HepG2 (cell line): ENCODE data around the gene PGP. TPM values are rescaled to one million over a fixed set of nuclear protein-coding genes. Genes with fewer than 3 reads are reported as not detected.

Experiments used
- BCLAF1 ChIP-seq: fragments of 450-650 bp; IDR thresholded peaks from 2 replicates; pipeline ENCODE4 v1.6.1; 2017; ENCODE audit warnings: mild to moderate bottlenecking
- CENPX ChIP-seq: sonication (generic); formaldehyde crosslinking; IDR thresholded peaks from 2 replicates; pipeline ENCODE4 v1.9.0; 2021; ENCODE audit warnings: mild to moderate bottlenecking, missing genetic modification reagents, moderate library complexity
- HDAC6 ChIP-seq: fragments of 200-600 bp; sonication (generic); IDR thresholded peaks from 2 replicates; pipeline ENCODE4 v1.7.0; 2017; ENCODE audit warnings: mild to moderate bottlenecking, antibody characterized with exemption, low read length, low read depth
- HES4 ChIP-seq: sonication (generic); formaldehyde crosslinking; IDR thresholded peaks from 2 replicates; pipeline ENCODE4 v1.9.0; 2021; ENCODE audit warnings: mild to moderate bottlenecking, missing genetic modification reagents, borderline replicate concordance
- KLF15 ChIP-seq: sonication (generic); formaldehyde crosslinking; IDR thresholded peaks from 2 replicates; pipeline ENCODE4 v1.8.1; 2023; ENCODE audit warnings: borderline replicate concordance, mild to moderate bottlenecking, inconsistent platforms, missing genetic modification reagents, mixed read lengths
- PLSCR1 ChIP-seq: sonication (generic); formaldehyde crosslinking; IDR thresholded peaks from 2 replicates; pipeline ENCODE4 v1.5.0; 2020; ENCODE audit warnings: missing genetic modification reagents, mild to moderate bottlenecking, borderline replicate concordance
- POLR2AphosphoS2 ChIP-seq: IDR thresholded peaks from 2 replicates; pipeline ENCODE4 v1.6.1; 2011; ENCODE audit warnings: low read depth, low read length, improper control_type of control experiment
- RFX5 ChIP-seq: IDR thresholded peaks from 2 replicates; pipeline ENCODE4 v1.6.1; 2011; ENCODE audit warnings: low read depth, low read length, improper control_type of control experiment
- SCMH1 ChIP-seq: sonication (generic); formaldehyde crosslinking; IDR thresholded peaks from 2 replicates; pipeline ENCODE4 v1.9.0; 2021; ENCODE audit warnings: missing genetic modification reagents, mild to moderate bottlenecking, borderline replicate concordance
- SP140L ChIP-seq: sonication (generic); formaldehyde crosslinking; IDR thresholded peaks from 2 replicates; pipeline ENCODE4 v1.4.0; 2020; ENCODE audit warnings: missing genetic modification reagents, borderline replicate concordance
- SRY ChIP-seq: sonication (generic); formaldehyde crosslinking; IDR thresholded peaks from 2 replicates; pipeline ENCODE4 v1.8.0; 2022; ENCODE audit warnings: mild to moderate bottlenecking, missing genetic modification reagents
- TRIM24 ChIP-seq: sonication (generic); formaldehyde crosslinking; IDR thresholded peaks from 2 replicates; pipeline ENCODE4 v1.8.0; 2022; ENCODE audit warnings: mild to moderate bottlenecking, missing genetic modification reagents
- ZBTB10 ChIP-seq: sonication (generic); formaldehyde crosslinking; IDR thresholded peaks from 2 replicates; pipeline ENCODE4 v1.4.0; 2020; ENCODE audit warnings: missing genetic modification reagents, borderline replicate concordance
- ZBTB33 ChIP-seq: sonication (generic); formaldehyde crosslinking; IDR thresholded peaks from 2 replicates; pipeline ENCODE4 v1.4.0; 2020; ENCODE audit warnings: missing genetic modification reagents
- ZBTB42 ChIP-seq: sonication (generic); formaldehyde crosslinking; IDR thresholded peaks from 2 replicates; pipeline ENCODE4 v1.5.0; 2020; ENCODE audit warnings: mild to moderate bottlenecking, missing genetic modification reagents
- ZNF12 ChIP-seq: sonication (generic); formaldehyde crosslinking; IDR thresholded peaks from 2 replicates; pipeline ENCODE4 v1.5.0; 2020; ENCODE audit warnings: missing genetic modification reagents
- ZNF282 ChIP-seq: fragments of 450-650 bp; IDR thresholded peaks from 2 replicates; pipeline ENCODE4 v1.6.1; 2018; ENCODE audit not compliant: partially characterized antibody
- ZNF510 ChIP-seq: sonication (generic); formaldehyde crosslinking; IDR thresholded peaks from 2 replicates; pipeline ENCODE4 v1.4.0; 2020; ENCODE audit warnings: low read depth, mild to moderate bottlenecking, missing genetic modification reagents
- ZNF615 ChIP-seq: sonication (generic); formaldehyde crosslinking; IDR thresholded peaks from 2 replicates; pipeline ENCODE4 v1.5.0; 2020; ENCODE audit warnings: mild to moderate bottlenecking, missing genetic modification reagents, borderline replicate concordance
- ZNF772 ChIP-seq: sonication (generic); formaldehyde crosslinking; IDR thresholded peaks from 2 replicates; pipeline ENCODE4 v1.5.0; 2020; ENCODE audit warnings: mild to moderate bottlenecking, missing genetic modification reagents
- ZSCAN9 ChIP-seq: IDR thresholded peaks from 2 replicates; pipeline ENCODE4 v1.6.1; 2016; ENCODE audit warnings: borderline replicate concordance
- polyA plus RNA-seq, 8 experiments: library from polyadenylated mRNA; depleted of rRNA in 3 of 8; stranded (reverse) in 7 of 8; unstranded in 1 of 8; fragments of >200 nt; fragmentation: Illumina TruSeq in 4 of 8; extraction: Trizol in 4 of 8; gene quantifications; 2 replicates each; pipeline versions ENCODE4 v1.2.1 to v1.2.3, GENCODE V29; 2011 to 2016; ENCODE audit warnings: low read depth in 4 of 8, missing spikeins in 1 of 8, mixed read lengths in 1 of 8; ENCODE audit not compliant: insufficient read depth in 1 of 8
- total RNA-seq, 5 experiments: library from RNA; depleted of rRNA; stranded (reverse); fragments of >200 nt; fragmentation: Illumina TruSeq; extraction: Trizol; gene quantifications; 2 replicates each; pipeline ENCODE4 v1.2.3, GENCODE V29; 2016; ENCODE audit warnings: low read depth in 1 of 5

Gene PGP
- total and polyA plus RNA-seq, 2 of the 13 experiments (the other 11 are each of a cell fraction or from before 2014, with no cell fraction given), result 7.3 to 18.3 TPM

GRCh38 chr16:2205104-2205966 lies 9.3 kb downstream of the PGP start, which contains the start of gene MLST8 (continued):
- TF ChIP-seq KLF15 (peak; percentile 25; the same call in 1 of the 2 replicates), ZNF282 (no peak), ZBTB10 (CRISPR knock-in tag) (no peak), TRIM24 (CRISPR knock-in tag) (no peak), RFX5 (no peak), POLR2AphosphoS2 (peak; percentile 98), ZBTB42 (no peak), ZNF510 (peak; percentile 22; the same call in 1 of the 2 replicates), SRY (CRISPR knock-in tag) (no peak), PLSCR1 (CRISPR knock-in tag) (no peak), BCLAF1 (no peak), ZSCAN9 (peak; percentile 62; the same call in 1 of the 2 replicates), CENPX (CRISPR knock-in tag) (no peak), HES4 (CRISPR knock-in tag) (peak; percentile 94), ZNF615 (peak; percentile 74; the same call in 1 of the 2 replicates), ZNF772 (CRISPR knock-in tag) (no peak; the same call in none of the 2 replicates), ZBTB33 (CRISPR knock-in tag) (no peak; the same call in 1 of the 2 replicates), SP140L (CRISPR knock-in tag) (no peak; the same call in 1 of the 2 replicates), SCMH1 (CRISPR knock-in tag) (no peak), ZNF12 (CRISPR knock-in tag) (no peak), HDAC6 (no peak)
